GM19397 (cell line): ENCODE measurements around the gene FCHSD2.
A peak's percentile ranks its signal among the peaks of the same experiment; 100 is the strongest.
"Not testable (repeated sequence)": the region's sequence is repeated elsewhere in the genome, so short reads cannot be mapped to it uniquely, and the experiment has no call there.

ENCODE experiments used
- ATAC-seq: cut with Tn5 transposase; IDR thresholded peaks from one replicate; pipeline ENCODE4 v1.9.1; 2021; ENCODE audit warnings: mild to moderate bottlenecking, moderate library complexity; ENCODE audit not compliant: unreplicated experiment

FCHSD2 gene

GRCh38 chr11:73072935-73073481 is 69.1 kb downstream of the FCHSD2 start:
- no peak for ATAC-seq

- no peak for ATAC-seq
These were observed 71.5 kb downstream of the FCHSD2 start for GRCh38 chr11:73070653-73071052.

- ATAC-seq = not testable (repeated sequence)
These were observed 80.2 kb downstream of the FCHSD2 start for GRCh38 chr11:73061857-73062424.

GRCh38 chr11:73061434-73061833 is 80.7 kb downstream of the FCHSD2 start:
- not testable (repeated sequence) for ATAC-seq

GRCh38 chr11:73059915-73060314 is 82.2 kb downstream of the FCHSD2 start:
- ATAC-seq = no peak

GRCh38 chr11:73058989-73059674 is 83.0 kb downstream of the FCHSD2 start:
- ATAC-seq = no peak

- ATAC-seq = no peak
These were observed 86.3 kb downstream of the FCHSD2 start for GRCh38 chr11:73055655-73056354.

- ATAC-seq = no peak
These were observed 87.1 kb downstream of the FCHSD2 start for GRCh38 chr11:73055002-73055401.

GRCh38 chr11:73053964-73054363 is 88.2 kb downstream of the FCHSD2 start:
- ATAC-seq = no peak

GRCh38 chr11:73048446-73048845 is 93.7 kb downstream of the FCHSD2 start:
- peak; percentile 9 for ATAC-seq

GRCh38 chr11:73047773-73048371 is 94.2 kb downstream of the FCHSD2 start:
- peak; percentile 83 for ATAC-seq

- no peak for ATAC-seq
These were observed 102.1 kb downstream of the FCHSD2 start for GRCh38 chr11:73040046-73040445.

GRCh38 chr11:73034777-73035176 is 107.3 kb downstream of the FCHSD2 start:
- no peak for ATAC-seq

- no peak for ATAC-seq
These were observed 107.8 kb downstream of the FCHSD2 start for GRCh38 chr11:73034331-73034730.

GRCh38 chr11:73030130-73030529 is 112.0 kb downstream of the FCHSD2 start:
- no peak for ATAC-seq

GRCh38 chr11:73029403-73029802 is 112.7 kb downstream of the FCHSD2 start:
- no peak for ATAC-seq

GRCh38 chr11:73028611-73029010 is 113.5 kb downstream of the FCHSD2 start:
- no peak for ATAC-seq

GRCh38 chr11:73027840-73028239 is 114.3 kb downstream of the FCHSD2 start:
- ATAC-seq = not testable (repeated sequence)

GRCh38 chr11:73024639-73025038 is 117.5 kb downstream of the FCHSD2 start:
- no peak for ATAC-seq

- no peak for ATAC-seq
These were observed 122.1 kb downstream of the FCHSD2 start for GRCh38 chr11:73019996-73020395.

GRCh38 chr11:73019449-73019848 is 122.7 kb downstream of the FCHSD2 start:
- ATAC-seq = no peak
